GM12873 (cell line): ENCODE measurements around the gene LRRC55.

Experiments
- TF ChIP-seq, protein P1 (sequence below): IDR thresholded peaks from 2 replicates; pipeline ENCODE4 v1.5.1; 2012; ENCODE audit warnings: low read depth, mild to moderate bottlenecking, moderate library complexity, low read length, control low read depth; ENCODE audit not compliant: insufficient read depth; ENCODE audit errors: missing control alignments

The LRRC55 gene, protein sequence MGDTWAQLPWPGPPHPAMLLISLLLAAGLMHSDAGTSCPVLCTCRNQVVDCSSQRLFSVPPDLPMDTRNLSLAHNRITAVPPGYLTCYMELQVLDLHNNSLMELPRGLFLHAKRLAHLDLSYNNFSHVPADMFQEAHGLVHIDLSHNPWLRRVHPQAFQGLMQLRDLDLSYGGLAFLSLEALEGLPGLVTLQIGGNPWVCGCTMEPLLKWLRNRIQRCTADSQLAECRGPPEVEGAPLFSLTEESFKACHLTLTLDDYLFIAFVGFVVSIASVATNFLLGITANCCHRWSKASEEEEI

DNA sequence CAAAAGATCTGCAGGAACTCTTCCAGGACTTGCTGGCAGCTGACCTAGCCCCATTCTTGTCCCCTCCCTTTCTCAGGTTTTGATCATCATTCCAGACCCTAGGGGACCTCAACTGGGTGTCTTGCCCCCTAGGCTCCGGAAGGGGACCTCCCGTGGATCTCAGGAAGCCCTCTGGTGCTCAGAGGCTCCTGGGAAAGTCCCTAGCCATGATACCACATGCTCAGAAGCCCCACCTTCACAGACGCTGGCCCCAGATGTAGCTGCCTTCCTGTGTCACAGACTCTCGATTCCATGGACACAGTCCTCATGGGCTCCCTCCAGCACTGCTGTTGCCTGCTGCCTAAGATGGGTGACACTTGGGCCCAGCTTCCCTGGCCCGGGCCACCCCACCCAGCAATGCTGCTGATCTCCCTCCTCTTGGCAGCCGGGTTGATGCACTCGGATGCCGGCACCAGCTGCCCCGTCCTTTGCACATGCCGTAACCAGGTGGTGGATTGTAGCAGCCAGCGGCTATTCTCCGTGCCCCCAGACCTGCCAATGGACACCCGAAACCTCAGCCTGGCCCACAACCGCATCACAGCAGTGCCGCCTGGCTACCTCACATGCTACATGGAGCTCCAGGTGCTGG, at the start of gene LRRC55:
Gene LRRC55, plus strand, starts transcription at position 276 of the 628 bp plus-strand sequence. Its CDS starts 70 bp downstream, at position 346.
- TF ChIP-seq, protein P1, sequence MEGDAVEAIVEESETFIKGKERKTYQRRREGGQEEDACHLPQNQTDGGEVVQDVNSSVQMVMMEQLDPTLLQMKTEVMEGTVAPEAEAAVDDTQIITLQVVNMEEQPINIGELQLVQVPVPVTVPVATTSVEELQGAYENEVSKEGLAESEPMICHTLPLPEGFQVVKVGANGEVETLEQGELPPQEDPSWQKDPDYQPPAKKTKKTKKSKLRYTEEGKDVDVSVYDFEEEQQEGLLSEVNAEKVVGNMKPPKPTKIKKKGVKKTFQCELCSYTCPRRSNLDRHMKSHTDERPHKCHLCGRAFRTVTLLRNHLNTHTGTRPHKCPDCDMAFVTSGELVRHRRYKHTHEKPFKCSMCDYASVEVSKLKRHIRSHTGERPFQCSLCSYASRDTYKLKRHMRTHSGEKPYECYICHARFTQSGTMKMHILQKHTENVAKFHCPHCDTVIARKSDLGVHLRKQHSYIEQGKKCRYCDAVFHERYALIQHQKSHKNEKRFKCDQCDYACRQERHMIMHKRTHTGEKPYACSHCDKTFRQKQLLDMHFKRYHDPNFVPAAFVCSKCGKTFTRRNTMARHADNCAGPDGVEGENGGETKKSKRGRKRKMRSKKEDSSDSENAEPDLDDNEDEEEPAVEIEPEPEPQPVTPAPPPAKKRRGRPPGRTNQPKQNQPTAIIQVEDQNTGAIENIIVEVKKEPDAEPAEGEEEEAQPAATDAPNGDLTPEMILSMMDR: no peak

DNA sequence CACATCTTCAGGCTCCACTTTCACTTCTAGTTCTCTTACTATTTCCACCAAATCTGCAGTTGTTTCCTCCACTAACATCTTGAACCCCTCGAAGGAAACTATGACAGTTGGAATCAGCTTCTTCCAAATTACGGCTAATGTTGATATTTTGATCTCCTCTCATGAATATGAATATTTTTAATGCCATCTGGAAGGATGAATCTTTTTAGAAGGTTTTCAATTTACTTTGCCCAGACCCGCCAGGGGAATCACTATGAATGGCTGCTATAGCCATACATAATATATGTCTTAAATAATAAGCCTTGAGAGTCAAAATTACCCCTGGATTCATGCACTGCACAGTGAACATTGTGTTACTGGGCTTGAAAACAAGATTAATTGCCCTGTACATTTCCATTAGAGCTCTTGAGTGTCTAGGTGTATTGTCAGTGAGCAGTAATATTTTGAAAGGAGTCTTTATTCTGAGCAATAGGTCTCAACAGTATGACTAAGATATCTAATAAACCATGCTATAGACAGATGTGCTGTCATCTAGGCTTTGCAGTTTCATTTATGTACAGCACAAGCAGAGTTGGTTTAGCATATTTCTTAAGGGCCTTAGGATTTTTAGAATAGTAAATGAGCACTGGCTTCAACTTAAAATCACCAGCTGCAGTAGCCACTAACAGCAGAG, 48.3 kb upstream of the LRRC55 start:
- TF ChIP-seq, protein P1: no peak

DNA sequence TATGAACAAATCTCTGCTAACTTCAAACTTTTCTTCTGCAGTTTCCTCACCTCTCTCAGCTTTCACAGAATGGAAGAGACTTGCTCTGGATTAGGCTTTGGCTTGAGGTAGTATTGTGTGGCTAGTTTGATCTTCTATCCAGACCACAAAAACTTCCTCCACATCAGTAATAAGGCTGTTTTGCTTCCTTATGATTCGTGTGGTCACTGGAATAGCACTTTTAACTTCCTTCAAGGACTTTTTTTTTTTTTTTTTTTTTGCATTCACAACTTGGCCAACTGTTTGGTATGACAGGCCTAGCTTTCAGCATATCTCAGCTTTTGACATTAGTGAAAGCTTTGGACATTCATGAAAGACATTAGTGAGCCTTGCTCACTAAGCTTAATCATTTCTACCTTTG, 47.5 kb upstream of the LRRC55 start:
- TF ChIP-seq, protein P1: no peak

DNA sequence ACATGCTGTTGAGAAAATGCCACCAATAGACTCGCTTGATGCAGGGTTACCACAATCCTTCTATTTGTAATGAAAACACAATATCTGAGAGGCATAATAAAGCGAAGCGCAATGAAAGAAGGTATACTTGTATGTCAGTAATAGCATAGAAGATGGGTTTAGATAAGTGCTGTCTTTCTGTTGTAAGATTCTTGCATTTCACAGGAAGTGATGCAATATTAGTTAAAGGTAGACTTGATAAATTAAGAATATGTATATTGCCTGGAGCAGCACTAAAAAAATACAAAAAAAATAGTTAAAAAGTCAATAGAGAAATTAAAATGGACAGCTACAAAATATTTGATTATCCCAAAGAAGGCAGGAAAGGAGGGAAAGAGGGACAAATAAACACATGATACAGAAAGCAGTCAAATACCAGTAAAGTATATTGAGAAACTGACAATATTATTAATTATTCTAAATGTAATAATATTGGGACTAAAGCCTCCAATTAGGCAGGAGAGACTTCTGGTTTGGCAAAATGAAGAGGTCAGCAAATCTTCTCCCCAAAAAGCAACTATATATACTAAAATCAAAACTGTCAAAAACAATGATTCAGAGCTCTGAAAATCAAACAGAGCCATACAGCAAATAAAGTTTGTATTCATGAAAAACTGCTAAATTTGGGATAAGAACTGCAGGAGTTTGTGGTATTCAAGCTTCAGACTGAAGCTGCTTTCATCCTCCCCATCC, 46.6 kb upstream of the LRRC55 start:
- TF ChIP-seq, protein P1: no peak

DNA sequence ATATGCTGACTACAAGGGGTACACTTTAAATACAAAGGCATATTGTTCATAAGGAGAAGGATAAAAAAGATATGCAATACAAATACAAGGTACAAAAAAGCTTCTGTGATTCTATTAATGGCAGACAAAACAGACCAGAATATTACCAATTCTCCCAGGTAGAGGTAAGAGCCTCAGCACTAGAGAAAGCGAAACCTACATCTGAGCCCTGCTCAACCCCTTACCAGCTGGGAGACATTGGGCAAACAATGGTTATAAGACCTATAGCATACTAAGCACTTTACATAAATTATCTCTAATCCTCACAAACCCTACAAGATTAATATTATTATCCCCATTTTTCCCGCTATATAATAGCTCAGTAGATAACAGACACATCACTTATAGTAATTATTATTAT, 41.2 kb upstream of the LRRC55 start:
- TF ChIP-seq, protein P1: no peak

DNA sequence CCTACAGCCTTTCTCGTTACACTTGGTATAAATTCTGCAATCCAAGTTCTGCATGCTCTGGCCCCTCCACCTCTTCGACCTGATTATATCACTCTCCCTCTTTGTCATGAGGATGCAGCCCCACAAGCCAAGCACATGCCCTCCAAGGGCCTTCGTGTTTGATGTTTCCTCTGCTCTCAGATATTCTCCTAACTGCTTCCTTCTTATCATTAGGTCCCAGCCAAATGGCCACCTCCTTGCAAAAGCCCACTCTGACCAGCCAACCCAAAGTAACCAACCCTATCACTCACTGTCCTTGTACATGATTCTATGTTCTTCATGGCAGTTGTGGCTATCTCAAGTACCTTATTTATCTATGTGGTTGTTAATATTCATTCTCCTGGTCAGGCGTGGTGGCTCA, 38.3 kb upstream of the LRRC55 start:
- TF ChIP-seq, protein P1: no peak

DNA sequence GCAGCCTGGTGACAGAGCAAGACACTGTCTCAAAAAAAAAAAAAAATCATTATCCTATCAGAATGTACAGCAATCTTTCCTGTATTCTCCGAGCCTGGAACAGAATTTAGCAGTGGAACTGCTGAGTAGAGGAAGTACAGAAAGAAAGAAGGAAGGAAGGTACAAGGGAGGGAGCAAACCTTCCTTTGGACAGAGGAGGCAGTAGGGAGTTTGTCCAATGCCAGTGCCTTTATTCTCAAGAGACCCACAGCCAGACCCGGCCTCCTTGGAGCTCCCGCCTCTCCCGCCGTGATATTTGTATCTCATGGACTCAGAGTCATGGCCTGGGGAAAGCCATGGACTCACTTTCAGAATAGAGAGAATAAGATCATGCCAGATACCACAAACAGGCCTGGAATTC, 37.7 kb upstream of the LRRC55 start:
- TF ChIP-seq, protein P1: no peak
